Tibial nerve (tissue), 4 donors: Measurements from ENCODE around the gene SMARCA1.

Experiments
- CTCF ChIP-seq, 5 experiments: fragments of 200-600 bp in 3 of 5; fragments of 450-650 bp in 2 of 5; sonication (generic) in 3 of 5; IDR thresholded peaks; one replicate each; pipeline ENCODE4 v1.5.1; 2016 to 2019; ENCODE audit warnings: antibody characterized with exemption in 5 of 5, mild to moderate bottlenecking in 3 of 5, moderate library complexity in 2 of 5
- EP300 ChIP-seq, 2 donors: sonication (generic); formaldehyde crosslinking; IDR thresholded peaks; one replicate each; pipeline ENCODE4 v1.6.1; 2017; ENCODE audit warnings: antibody characterized with exemption in 2 of 2, mild to moderate bottlenecking in 1 of 2
- POLR2A ChIP-seq, 2 donors: fragments of 450-650 bp; IDR thresholded peaks; one replicate each; pipeline ENCODE4 v1.6.1; 2017; ENCODE audit warnings: antibody characterized with exemption in 2 of 2, mild to moderate bottlenecking in 2 of 2, moderate library complexity in 2 of 2

DNA sequence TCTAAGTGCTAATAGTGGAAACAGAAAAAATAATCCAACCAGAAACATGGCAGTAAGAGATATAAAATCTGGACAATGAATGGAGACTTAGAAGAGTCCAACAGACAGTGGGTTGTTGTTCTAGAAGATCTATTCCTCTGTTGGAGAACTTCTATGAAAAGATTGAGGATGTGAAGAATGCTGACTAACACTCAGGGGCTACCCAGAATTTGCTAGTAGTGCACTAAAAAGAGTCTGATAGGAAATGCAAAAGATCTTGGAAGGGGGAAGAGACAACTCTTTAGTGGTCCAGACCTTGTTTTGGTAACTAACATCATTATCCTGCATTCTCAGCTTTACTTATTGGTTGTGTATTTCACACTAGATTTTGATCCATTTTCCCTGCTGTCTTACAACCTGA is 77.9 kb downstream of the SMARCA1 start:
- TF ChIP-seq EP300 (IDR thresholded peaks at IDR 0.05) (no peak), CTCF (IDR thresholded peaks at IDR 0.05) (no peak), POLR2A (IDR thresholded peaks at IDR 0.05) (no peak)
